Measurements from ENCODE around the gene GTPBP8. TPM values are rescaled to one million over a fixed set of nuclear protein-coding genes. Genes with fewer than 3 reads are reported as not detected.

GTPBP8 gene
- polyA plus RNA-seq, 1 donor from 2014 or later = 32.4 TPM

- Histone ChIP-seq H3K4me2 (ENCODE audit: low read length) (no peak overlapping the region), H4K20me1 (ENCODE audit: insufficient read depth) (no peaks in the 10 kb centered on the region), H3K9me2 (ENCODE audit: insufficient read depth, low read length) (no peaks in the 10 kb centered on the region), H3K4me3 (ENCODE audit: low read length) (no peak overlapping the region), H3K79me2 (replicated peaks; ENCODE audit: insufficient read depth, low read length) (no peaks in the 10 kb centered on the region), H3K9ac (ENCODE audit: low read length) (no peak overlapping the region), H3K36me3 (ENCODE audit: insufficient read depth, low read length) (no peaks in the 10 kb centered on the region), H3F3A (ENCODE audit: insufficient read depth, low read length, poor library complexity, severe bottlenecking) (no peaks in the 10 kb centered on the region), H2AFZ (ENCODE audit: low read depth, low read length) (no peak overlapping the region), H3K27me3 (ENCODE audit: insufficient read depth, low read depth, low read length) (no peaks in the 10 kb centered on the region), H3K27ac (ENCODE audit: low read length) (no peak overlapping the region), H3K9me3 (ENCODE audit: low read length) (no peaks in the 10 kb centered on the region)
- TF ChIP-seq, protein P1, sequence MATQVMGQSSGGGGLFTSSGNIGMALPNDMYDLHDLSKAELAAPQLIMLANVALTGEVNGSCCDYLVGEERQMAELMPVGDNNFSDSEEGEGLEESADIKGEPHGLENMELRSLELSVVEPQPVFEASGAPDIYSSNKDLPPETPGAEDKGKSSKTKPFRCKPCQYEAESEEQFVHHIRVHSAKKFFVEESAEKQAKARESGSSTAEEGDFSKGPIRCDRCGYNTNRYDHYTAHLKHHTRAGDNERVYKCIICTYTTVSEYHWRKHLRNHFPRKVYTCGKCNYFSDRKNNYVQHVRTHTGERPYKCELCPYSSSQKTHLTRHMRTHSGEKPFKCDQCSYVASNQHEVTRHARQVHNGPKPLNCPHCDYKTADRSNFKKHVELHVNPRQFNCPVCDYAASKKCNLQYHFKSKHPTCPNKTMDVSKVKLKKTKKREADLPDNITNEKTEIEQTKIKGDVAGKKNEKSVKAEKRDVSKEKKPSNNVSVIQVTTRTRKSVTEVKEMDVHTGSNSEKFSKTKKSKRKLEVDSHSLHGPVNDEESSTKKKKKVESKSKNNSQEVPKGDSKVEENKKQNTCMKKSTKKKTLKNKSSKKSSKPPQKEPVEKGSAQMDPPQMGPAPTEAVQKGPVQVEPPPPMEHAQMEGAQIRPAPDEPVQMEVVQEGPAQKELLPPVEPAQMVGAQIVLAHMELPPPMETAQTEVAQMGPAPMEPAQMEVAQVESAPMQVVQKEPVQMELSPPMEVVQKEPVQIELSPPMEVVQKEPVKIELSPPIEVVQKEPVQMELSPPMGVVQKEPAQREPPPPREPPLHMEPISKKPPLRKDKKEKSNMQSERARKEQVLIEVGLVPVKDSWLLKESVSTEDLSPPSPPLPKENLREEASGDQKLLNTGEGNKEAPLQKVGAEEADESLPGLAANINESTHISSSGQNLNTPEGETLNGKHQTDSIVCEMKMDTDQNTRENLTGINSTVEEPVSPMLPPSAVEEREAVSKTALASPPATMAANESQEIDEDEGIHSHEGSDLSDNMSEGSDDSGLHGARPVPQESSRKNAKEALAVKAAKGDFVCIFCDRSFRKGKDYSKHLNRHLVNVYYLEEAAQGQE (IDR thresholded peaks at IDR 0.05; ENCODE audit: borderline replicate concordance) = no peak
- TF ChIP-seq RAD21 (conservative IDR thresholded peaks at IDR 0.05) = no peak
- no peak for TF ChIP-seq MXI1 (conservative IDR thresholded peaks at IDR 0.05; ENCODE audit: poor library complexity, severe bottlenecking)
- TF ChIP-seq, protein P2, sequence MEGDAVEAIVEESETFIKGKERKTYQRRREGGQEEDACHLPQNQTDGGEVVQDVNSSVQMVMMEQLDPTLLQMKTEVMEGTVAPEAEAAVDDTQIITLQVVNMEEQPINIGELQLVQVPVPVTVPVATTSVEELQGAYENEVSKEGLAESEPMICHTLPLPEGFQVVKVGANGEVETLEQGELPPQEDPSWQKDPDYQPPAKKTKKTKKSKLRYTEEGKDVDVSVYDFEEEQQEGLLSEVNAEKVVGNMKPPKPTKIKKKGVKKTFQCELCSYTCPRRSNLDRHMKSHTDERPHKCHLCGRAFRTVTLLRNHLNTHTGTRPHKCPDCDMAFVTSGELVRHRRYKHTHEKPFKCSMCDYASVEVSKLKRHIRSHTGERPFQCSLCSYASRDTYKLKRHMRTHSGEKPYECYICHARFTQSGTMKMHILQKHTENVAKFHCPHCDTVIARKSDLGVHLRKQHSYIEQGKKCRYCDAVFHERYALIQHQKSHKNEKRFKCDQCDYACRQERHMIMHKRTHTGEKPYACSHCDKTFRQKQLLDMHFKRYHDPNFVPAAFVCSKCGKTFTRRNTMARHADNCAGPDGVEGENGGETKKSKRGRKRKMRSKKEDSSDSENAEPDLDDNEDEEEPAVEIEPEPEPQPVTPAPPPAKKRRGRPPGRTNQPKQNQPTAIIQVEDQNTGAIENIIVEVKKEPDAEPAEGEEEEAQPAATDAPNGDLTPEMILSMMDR (IDR thresholded peaks at IDR 0.05; ENCODE audit: poor library complexity, severe bottlenecking) = no peak
- no peak for TF ChIP-seq SMC3 (conservative IDR thresholded peaks at IDR 0.05; ENCODE audit: poor library complexity)
- no peak for TF ChIP-seq POLR2AphosphoS5 (IDR thresholded peaks at IDR 0.05)
- TF ChIP-seq EZH2 (IDR thresholded peaks at IDR 0.05; ENCODE audit: borderline replicate concordance, insufficient read depth, low read length, poor library complexity, severe bottlenecking) = no peak
- TF ChIP-seq EP300 (conservative IDR thresholded peaks at IDR 0.05; ENCODE audit: poor library complexity, severe bottlenecking) = no peak
- TF ChIP-seq TAF1 (IDR thresholded peaks at IDR 0.05; ENCODE audit: low read depth) = no peak
Measured at GRCh38 chr3:112976953-112977352, 13.8 kb upstream of the GTPBP8 start.

GRCh38 chr3:112979244-112979832 lies 11.4 kb upstream of the GTPBP8 start:
- Histone ChIP-seq H3K4me2 (ENCODE audit: low read length) (no peak overlapping the region), H3K27ac (ENCODE audit: low read length) (no peak overlapping the region), H4K20me1 (ENCODE audit: insufficient read depth) (no peaks in the 10 kb centered on the region), H3K9me3 (ENCODE audit: low read length) (no peaks in the 10 kb centered on the region), H3K9ac (ENCODE audit: low read length) (no peak overlapping the region), H3K36me3 (ENCODE audit: insufficient read depth, low read length) (no peaks in the 10 kb centered on the region), H3K9me2 (ENCODE audit: insufficient read depth, low read length) (no peaks in the 10 kb centered on the region), H3K79me2 (replicated peaks; ENCODE audit: insufficient read depth, low read length) (no peaks in the 10 kb centered on the region), H3K4me3 (ENCODE audit: low read length) (no peak overlapping the region), H3K27me3 (ENCODE audit: insufficient read depth, low read depth, low read length) (no peaks in the 10 kb centered on the region), H2AFZ (ENCODE audit: low read depth, low read length) (no peak overlapping the region), H3F3A (ENCODE audit: insufficient read depth, low read length, poor library complexity, severe bottlenecking) (no peaks in the 10 kb centered on the region)
- TF ChIP-seq MXI1 (conservative IDR thresholded peaks at IDR 0.05; ENCODE audit: poor library complexity, severe bottlenecking) = no peak
- TF ChIP-seq RAD21 (conservative IDR thresholded peaks at IDR 0.05) = peak; percentile 75
- TF ChIP-seq, protein P2 (IDR thresholded peaks at IDR 0.05; ENCODE audit: poor library complexity, severe bottlenecking) = peak; percentile 77
- no peak for TF ChIP-seq EP300 (conservative IDR thresholded peaks at IDR 0.05; ENCODE audit: poor library complexity, severe bottlenecking)
- TF ChIP-seq SMC3 (conservative IDR thresholded peaks at IDR 0.05; ENCODE audit: poor library complexity) = peak; percentile 86
- TF ChIP-seq POLR2AphosphoS5 (IDR thresholded peaks at IDR 0.05) = no peak
- TF ChIP-seq, protein P1 (IDR thresholded peaks at IDR 0.05; ENCODE audit: borderline replicate concordance) = no peak
- TF ChIP-seq TAF1 (IDR thresholded peaks at IDR 0.05; ENCODE audit: low read depth) = no peak
- TF ChIP-seq EZH2 (IDR thresholded peaks at IDR 0.05; ENCODE audit: borderline replicate concordance, insufficient read depth, low read length, poor library complexity, severe bottlenecking) = no peak

All from neural cell (in vitro differentiated cells).